Loucy (cell line): ENCODE data around the gene CAPN8.

ENCODE experiments used
- H2AFZ ChIP-seq: fragments of 200-600 bp; sonication (generic); 2 replicates; pipeline ENCODE4 v1.6.0; 2016; ENCODE audit warnings: antibody characterized with exemption, mild to moderate bottlenecking, low read length, moderate library complexity
- H3F3A ChIP-seq: fragments of 200-600 bp; 2 replicates; pipeline ENCODE4 v1.6.0; 2016; ENCODE audit warnings: antibody characterized with exemption, low read depth, mild to moderate bottlenecking
- H3K27me3 ChIP-seq: fragments of 200-600 bp; sonication (generic); 2 replicates; pipeline ENCODE4 v1.6.1; 2014; ENCODE audit warnings: low read length, mild to moderate bottlenecking; ENCODE audit not compliant: insufficient read depth, poor library complexity, severe bottlenecking
- H3K36me3 ChIP-seq: fragments of 200-600 bp; sonication (generic); 2 replicates; pipeline ENCODE4 v1.6.1; 2016; ENCODE audit warnings: low read length; ENCODE audit not compliant: insufficient read depth
- H3K4me1 ChIP-seq: fragments of 200-600 bp; sonication (generic); 2 replicates; pipeline ENCODE4 v1.5.1; 2014; ENCODE audit warnings: low read length, mild to moderate bottlenecking; ENCODE audit not compliant: insufficient read depth, poor library complexity, severe bottlenecking
- H3K4me2 ChIP-seq: fragments of 200-600 bp; sonication (generic); 2 replicates; pipeline ENCODE4 v1.6.0; 2014; ENCODE audit warnings: antibody characterized with exemption, low read length, low read depth, mild to moderate bottlenecking; ENCODE audit not compliant: poor library complexity, severe bottlenecking
- H3K4me3 ChIP-seq: fragments of 200-600 bp; sonication (generic); 2 replicates; pipeline ENCODE4 v1.5.1; 2014; ENCODE audit warnings: low read length, mild to moderate bottlenecking, mixed read lengths; ENCODE audit not compliant: poor library complexity, severe bottlenecking
- H3K79me2 ChIP-seq: fragments of 200-600 bp; sonication (generic); 2 replicates; pipeline ENCODE4 v1.6.1; 2014; ENCODE audit warnings: low read length; ENCODE audit not compliant: insufficient read depth
- H3K9ac ChIP-seq: fragments of 200-600 bp; sonication (generic); 2 replicates; pipeline ENCODE4 v1.6.0; 2014; ENCODE audit warnings: mild to moderate bottlenecking, low read depth, low read length, moderate library complexity; ENCODE audit not compliant: poor library complexity, severe bottlenecking
- H3K9me2 ChIP-seq: fragments of 200-600 bp; sonication (generic); replicated peaks from 2 replicates; pipeline ENCODE4 v1.6.1; 2016; ENCODE audit warnings: low read depth, low read length, mixed read lengths
- H3K9me3 ChIP-seq: fragments of 200-600 bp; sonication (generic); 2 replicates; pipeline ENCODE4 v1.6.1; 2014; ENCODE audit warnings: mild to moderate bottlenecking, antibody characterized with exemption, low read length, low read depth; ENCODE audit not compliant: insufficient read depth
- H4K20me1 ChIP-seq: fragments of 200-600 bp; sonication (generic); 2 replicates; pipeline ENCODE4 v1.6.0; 2014; ENCODE audit warnings: antibody characterized with exemption, low read length, mild to moderate bottlenecking; ENCODE audit not compliant: insufficient read depth, poor library complexity, severe bottlenecking
- CTCF ChIP-seq: fragments of 200-600 bp; sonication (generic); conservative IDR thresholded peaks from 2 replicates; pipeline ENCODE4 v1.5.1; 2014; ENCODE audit warnings: mild to moderate bottlenecking, antibody characterized with exemption, low read length
- EZH2phosphoT487 ChIP-seq: fragments of 200-600 bp; IDR thresholded peaks from 2 replicates; pipeline ENCODE4 v1.6.1; 2018; ENCODE audit warnings: antibody characterized with exemption, mild to moderate bottlenecking, moderate library complexity, borderline replicate concordance

The CAPN8 gene

GRCh38 chr1:223651291-223651991, 14.1 kb downstream of the CAPN8 start:
- Histone ChIP-seq H3F3A (no peaks in the 10 kb centered on the region), H3K9me3 (no peaks in the 10 kb centered on the region), H3K9me2 (no peaks in the 10 kb centered on the region), H3K4me2 (no peak overlapping the region), H3K9ac (no peak overlapping the region), H3K36me3 (no peaks in the 10 kb centered on the region), H2AFZ (no peak overlapping the region), H3K4me1 (peaks cover 4% of the 10 kb centered on the region), H4K20me1 (no peaks in the 10 kb centered on the region), H3K79me2 (no peaks in the 10 kb centered on the region), H3K27me3 (no peaks in the 10 kb centered on the region), H3K4me3 (no peak overlapping the region)
- TF ChIP-seq CTCF (no peak), EZH2phosphoT487 (no peak)

GRCh38 chr1:223650465-223650864, 15.0 kb downstream of the CAPN8 start:
- Histone ChIP-seq H3F3A (no peaks in the 10 kb centered on the region), H3K9me3 (no peaks in the 10 kb centered on the region), H3K4me3 (no peak overlapping the region), H3K79me2 (no peaks in the 10 kb centered on the region), H3K4me2 (no peak overlapping the region), H3K9ac (no peak overlapping the region), H2AFZ (no peak overlapping the region), H3K36me3 (no peaks in the 10 kb centered on the region), H3K4me1 (peaks cover 3% of the 10 kb centered on the region), H4K20me1 (no peaks in the 10 kb centered on the region), H3K27me3 (no peaks in the 10 kb centered on the region), H3K9me2 (no peaks in the 10 kb centered on the region)
- TF ChIP-seq EZH2phosphoT487 (no peak), CTCF (no peak)

- H3K4me1 ChIP-seq: no peaks in the 10 kb centered on the region
- no peak overlapping the region for H3K9ac ChIP-seq
- no peak overlapping the region for H2AFZ ChIP-seq
- H4K20me1 ChIP-seq: no peaks in the 10 kb centered on the region
- H3K9me3 ChIP-seq: no peaks in the 10 kb centered on the region
- H3K4me2 ChIP-seq: no peak overlapping the region
- no peaks in the 10 kb centered on the region for H3K27me3 ChIP-seq
- no peak overlapping the region for H3K4me3 ChIP-seq
- no peaks in the 10 kb centered on the region for H3K36me3 ChIP-seq
- H3K9me2 ChIP-seq: no peaks in the 10 kb centered on the region
- H3F3A ChIP-seq: no peaks in the 10 kb centered on the region
- TF ChIP-seq EZH2phosphoT487 (no peak), CTCF (no peak)
- no peaks in the 10 kb centered on the region for H3K79me2 ChIP-seq
These were observed 16.3 kb downstream of the CAPN8 start for GRCh38 chr1:223649222-223649621.
